ENCODE data around the gene GNAO1.

GRCh38 chr16:56330476-56330875, 139.2 kb downstream of the GNAO1 start:
- no peak for TF ChIP-seq POLR2A (IDR thresholded peaks at IDR 0.05)
- TF ChIP-seq CTCF (IDR thresholded peaks at IDR 0.05), result no peak
